Endothelial cell of umbilical vein (primary cell): ENCODE results near the gene TAGLN. TPM values are rescaled to one million over a fixed set of nuclear protein-coding genes. Genes with fewer than 3 reads are reported as not detected.

Experiments used
- BruUV-seq: library from RNA; stranded (reverse); fragments of 400-500 nt; replicated peaks from 2 replicates; lab custom pipeline; 2021; lab: Mats Ljungman, UMichigan
- CTCF ChIA-PET: fragments of 300-600, 350-600 bp; sonication (Branson Sonifier 250); formaldehyde crosslinking; loops from one replicate; lab custom pipeline; 2021; ENCODE audit warnings: antibody characterized with exemption, inconsistent platforms; lab: Charles Lee
- POLR2A ChIA-PET: fragments of 300-600, 350-600 bp; sonication (Branson Sonifier 250); formaldehyde crosslinking; loops from one replicate; lab custom pipeline; 2021; ENCODE audit warnings: antibody characterized with exemption, inconsistent platforms; lab: Charles Lee
- DNase-seq: peaks from one replicate; pipeline ENCODE4 v3.0.0-alpha.2; 2011; ENCODE audit warnings: low read depth, low spot score
- FAIRE-seq: peaks from 2 replicates; lab custom pipeline; 2011; peaks lifted over from hg19 to GRCh38; lab: Jason Lieb, UNC
- H2AFZ ChIP-seq: 2 replicates; pipeline ENCODE4 v1.6.0; 2012; ENCODE audit warnings: low read depth, low read length, control low read depth, inconsistent platforms
- H3K27ac ChIP-seq: 2 replicates; pipeline ENCODE4 v1.5.1; 2011; ENCODE audit warnings: low read depth, mild to moderate bottlenecking, control low read depth, low read length, moderate library complexity; ENCODE audit not compliant: insufficient read depth
- H3K27me3 ChIP-seq, 2 experiments: 2 replicates each; pipeline versions ENCODE4 v1.6.0 to v1.6.1; 2011; ENCODE audit warnings: low read length in 2 of 2, mixed read lengths in 1 of 2; ENCODE audit not compliant: control insufficient read depth in 2 of 2, insufficient read depth in 2 of 2
- H3K36me3 ChIP-seq, 2 experiments: 2 replicates in 1 of 2; 3 replicates in 1 of 2; pipeline ENCODE4 v1.5.1; 2011; ENCODE audit warnings: low read length in 2 of 2, mild to moderate bottlenecking in 1 of 2, moderate library complexity in 1 of 2; ENCODE audit not compliant: control insufficient read depth in 2 of 2, insufficient read depth in 2 of 2; ENCODE audit errors: extremely low read depth in 1 of 2
- H3K4me1 ChIP-seq: 3 replicates; pipeline ENCODE4 v1.5.1; 2011; ENCODE audit warnings: mild to moderate bottlenecking, low read length; ENCODE audit not compliant: control insufficient read depth, insufficient read depth; ENCODE audit errors: extremely low read depth
- H3K4me2 ChIP-seq: 2 replicates; pipeline ENCODE4 v1.6.1; 2011; ENCODE audit warnings: low read length, control low read depth, mixed read lengths; ENCODE audit not compliant: insufficient read depth
- H3K4me3 ChIP-seq, 3 experiments: fragments of 200-600 bp in 1 of 3; sonication (generic), shearing (Covaris generic) in 1 of 3; replicated peaks in 1 of 3; 2 replicates each; pipeline ENCODE4 v1.5.1; 2011 to 2016; ENCODE audit warnings: control low read depth in 3 of 3, low read length in 3 of 3, mild to moderate bottlenecking in 2 of 3, inconsistent platforms in 1 of 3, low read depth in 1 of 3, moderate library complexity in 1 of 3; ENCODE audit not compliant: insufficient read depth in 1 of 3
- H3K79me2 ChIP-seq: 2 replicates; pipeline ENCODE4 v1.6.0; 2012; ENCODE audit warnings: low read length, inconsistent platforms; ENCODE audit not compliant: control insufficient read depth, insufficient read depth
- H3K9ac ChIP-seq: replicated peaks from 2 replicates; pipeline ENCODE3; 2011; ENCODE audit warnings: low read length, control low read depth; ENCODE audit not compliant: insufficient read depth; ENCODE audit errors: extremely low read depth
- H3K9me1 ChIP-seq: replicated peaks from 3 replicates; pipeline ENCODE4 v1.6.0; 2011; ENCODE audit warnings: mild to moderate bottlenecking, low read length; ENCODE audit not compliant: control insufficient read depth, insufficient read depth; ENCODE audit errors: extremely low read depth
- H3K9me3 ChIP-seq: replicated peaks from 2 replicates; pipeline ENCODE4 v1.5.1; 2012; ENCODE audit warnings: low read length, inconsistent platforms; ENCODE audit not compliant: control insufficient read depth, insufficient read depth
- H4K20me1 ChIP-seq: replicated peaks from 2 replicates; pipeline ENCODE3; 2011; ENCODE audit warnings: mild to moderate bottlenecking, low read length; ENCODE audit not compliant: control insufficient read depth, insufficient read depth; ENCODE audit errors: extremely low read depth
- EZH2 ChIP-seq: IDR thresholded peaks from 2 replicates; pipeline ENCODE4 v1.6.1; 2012; ENCODE audit warnings: borderline replicate concordance, low read depth, mild to moderate bottlenecking, moderate library complexity, low read length, inconsistent platforms; ENCODE audit not compliant: severe bottlenecking
- FOS ChIP-seq: IDR thresholded peaks from 2 replicates; pipeline ENCODE4 v1.6.1; 2011; ENCODE audit warnings: mild to moderate bottlenecking, low read length, moderate library complexity, borderline replicate concordance; ENCODE audit not compliant: insufficient read depth
- GATA2 ChIP-seq: IDR thresholded peaks from 2 replicates; pipeline ENCODE4 v1.7.0; 2011; ENCODE audit warnings: low read depth, mild to moderate bottlenecking, moderate library complexity, mixed read lengths, low read length; ENCODE audit not compliant: insufficient read length, insufficient read depth
- JUN ChIP-seq: IDR thresholded peaks from 2 replicates; pipeline ENCODE4 v1.6.1; 2011; ENCODE audit warnings: borderline replicate concordance, low read depth; ENCODE audit not compliant: insufficient read length, insufficient read depth
- MYC ChIP-seq: IDR thresholded peaks from one replicate; pipeline ENCODE4 v1.6.1; 2011; ENCODE audit warnings: mild to moderate bottlenecking, low read depth, low read length
- POLR2A ChIP-seq: IDR thresholded peaks from 2 replicates; pipeline ENCODE4 v1.6.1; 2012; ENCODE audit warnings: low read depth, mild to moderate bottlenecking, control low read depth, low read length
- POLR2AphosphoS5 ChIP-seq: IDR thresholded peaks from 2 replicates; pipeline ENCODE4 v1.6.1; 2012; ENCODE audit warnings: low read depth, mild to moderate bottlenecking, control low read depth, low read length, moderate library complexity; ENCODE audit not compliant: insufficient read depth
- dilution Hi-C: fragments of 300-500 bp; cut with MboI; formaldehyde crosslinking; loops from one replicate; pipeline ENCODE4 v1.15.0; 2019; ENCODE audit warnings: low sequenced_read_pairs; ENCODE audit not compliant: extremely low pct_ligation_motif_present
- intact Hi-C: fragments of 100-400 bp; cut with micrococcal nuclease; formaldehyde crosslinking; loops from one replicate; pipeline ENCODE4 v1.10.0; 2022
- polyA plus RNA-seq, 4 experiments: library from polyadenylated mRNA; depleted of rRNA in 3 of 4; stranded (reverse) in 3 of 4; unstranded in 1 of 4; fragments of >200 nt; gene quantifications; 2 replicates each; pipeline versions ENCODE4 v1.2.1 to v1.2.3, GENCODE V29; 2011 to 2012; ENCODE audit warnings: missing spikeins in 1 of 4
- total RNA-seq: library from RNA; stranded (reverse); gene quantifications from 2 replicates; pipeline ENCODE4 v1.2.3, GENCODE V29; 2021
- TF ChIP-seq, protein P1 (sequence below): IDR thresholded peaks from 2 replicates; pipeline ENCODE4 v1.6.1; 2011; ENCODE audit not compliant: insufficient read depth, insufficient read length
- TF ChIP-seq, protein P2 (sequence below), 2 donors: IDR thresholded peaks; 1 replicate in 1 of 2; 2 replicates in 1 of 2; pipeline ENCODE4 v1.5.1; 2011; ENCODE audit warnings: low read length in 2 of 2, mild to moderate bottlenecking in 2 of 2, moderate library complexity in 2 of 2, control low read depth in 1 of 2, inconsistent platforms in 1 of 2, low read depth in 1 of 2; ENCODE audit not compliant: insufficient read depth in 1 of 2; ENCODE audit errors: extremely low read depth in 1 of 2

TAGLN gene
- total and polyA plus RNA-seq, 2 donors (not counting 3 experiments of a cell fraction or from before 2014, with no cell fraction given), result 20.8 to 113 TPM

DNA sequence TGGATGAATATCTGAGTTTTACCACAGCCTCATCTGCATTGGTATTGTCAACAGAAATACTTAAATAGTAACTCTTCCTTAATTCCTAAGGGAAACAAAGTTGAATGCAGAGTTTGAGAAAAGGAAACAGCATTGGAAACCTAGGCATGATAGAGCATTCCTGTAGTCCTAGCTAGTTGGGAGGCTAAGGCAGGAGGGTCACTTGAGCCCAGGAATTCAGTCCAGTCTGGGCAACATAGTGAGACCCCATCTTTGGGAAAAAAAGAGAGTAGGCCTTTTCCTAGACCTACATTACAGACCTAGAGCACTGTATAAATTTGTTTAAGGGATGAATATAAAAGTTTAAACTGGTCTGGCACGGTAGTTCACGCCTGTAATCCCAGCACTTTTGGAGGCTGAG, 41.7 kb upstream of the TAGLN start:
- Histone ChIP-seq H3K36me3 (peaks cover 10 to 18% of the 10 kb centered on the region in 2 experiments), H3K9me3 (no peaks in the 10 kb centered on the region), H3K4me1 (no peaks in the 10 kb centered on the region), H3K4me3 (no peak overlapping the region), H3K27me3 (no peaks in the 10 kb centered on the region), H3K27ac (no peak overlapping the region), H4K20me1 (peaks cover 9% of the 10 kb centered on the region), H3K4me2 (no peak overlapping the region), H3K9me1 (no peaks in the 10 kb centered on the region), H3K79me2 (peaks cover 76% of the 10 kb centered on the region), H3K9ac (no peak overlapping the region), H2AFZ (no peak overlapping the region)
- intact Hi-C loops, result no loop called here
- FAIRE-seq, result no peak
- BruUV-seq, result no TSS peak
- ChIA-PET POLR2A (no interaction called here), CTCF (interaction anchor here (0.5 to 1.3 kb wide), 4 partner anchors 12 to 1839 kb away, joined by 3 to 7 read pairs (median 4); no protein-coding TSS in a partner anchor)
- no peak for TF ChIP-seq EZH2
- TF ChIP-seq, protein P1, sequence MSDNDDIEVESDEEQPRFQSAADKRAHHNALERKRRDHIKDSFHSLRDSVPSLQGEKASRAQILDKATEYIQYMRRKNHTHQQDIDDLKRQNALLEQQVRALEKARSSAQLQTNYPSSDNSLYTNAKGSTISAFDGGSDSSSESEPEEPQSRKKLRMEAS, result no peak
- dilution Hi-C loops, result no loop called here
- DNase-seq, result no peak

DNA sequence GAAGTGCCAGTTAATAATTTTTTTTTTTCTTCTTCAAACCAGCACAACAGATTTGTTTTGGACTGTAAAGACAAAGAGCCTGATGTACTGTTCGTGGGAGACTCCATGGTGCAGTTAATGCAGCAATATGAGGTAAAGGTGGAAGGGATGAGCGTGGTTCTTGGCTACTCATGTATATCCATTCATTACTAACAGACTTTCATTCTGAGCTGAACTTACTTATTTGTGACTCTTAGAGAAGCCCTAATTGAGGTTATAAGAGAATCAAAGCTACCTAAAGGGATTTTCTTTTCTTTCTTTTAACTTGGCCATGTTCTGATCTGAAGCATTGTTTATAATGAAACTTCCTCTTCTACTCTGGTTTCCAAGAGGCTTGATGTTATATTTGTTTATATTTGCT, 39.3 kb upstream of the TAGLN start:
- CTCF ChIA-PET, result interaction anchor here (0.9 to 1.7 kb wide), 3 partner anchors 10 to 71 kb away, joined by 3 to 5 read pairs (median 3); no protein-coding TSS in a partner anchor
- dilution Hi-C loops (no loop called here), intact Hi-C loops (no loop called here)
- Histone ChIP-seq H3K79me2 (peaks cover 53% of the 10 kb centered on the region), H4K20me1 (peaks cover 9% of the 10 kb centered on the region), H3K36me3 (peaks cover 17 to 18% of the 10 kb centered on the region in 2 experiments), H3K9ac (no peak overlapping the region), H2AFZ (no peak overlapping the region), H3K4me2 (no peak overlapping the region), H3K4me1 (no peaks in the 10 kb centered on the region), H3K9me1 (no peaks in the 10 kb centered on the region), H3K4me3 (no peak overlapping the region), H3K9me3 (no peaks in the 10 kb centered on the region), H3K27ac (no peak overlapping the region), H3K27me3 (no peaks in the 10 kb centered on the region)
- DNase-seq, result no peak
- POLR2A ChIA-PET, result no interaction called here
- FAIRE-seq, result no peak
- no peak for TF ChIP-seq POLR2A
- TF ChIP-seq EZH2, result no peak
- no peak for TF ChIP-seq MYC
- TF ChIP-seq, protein P2, sequence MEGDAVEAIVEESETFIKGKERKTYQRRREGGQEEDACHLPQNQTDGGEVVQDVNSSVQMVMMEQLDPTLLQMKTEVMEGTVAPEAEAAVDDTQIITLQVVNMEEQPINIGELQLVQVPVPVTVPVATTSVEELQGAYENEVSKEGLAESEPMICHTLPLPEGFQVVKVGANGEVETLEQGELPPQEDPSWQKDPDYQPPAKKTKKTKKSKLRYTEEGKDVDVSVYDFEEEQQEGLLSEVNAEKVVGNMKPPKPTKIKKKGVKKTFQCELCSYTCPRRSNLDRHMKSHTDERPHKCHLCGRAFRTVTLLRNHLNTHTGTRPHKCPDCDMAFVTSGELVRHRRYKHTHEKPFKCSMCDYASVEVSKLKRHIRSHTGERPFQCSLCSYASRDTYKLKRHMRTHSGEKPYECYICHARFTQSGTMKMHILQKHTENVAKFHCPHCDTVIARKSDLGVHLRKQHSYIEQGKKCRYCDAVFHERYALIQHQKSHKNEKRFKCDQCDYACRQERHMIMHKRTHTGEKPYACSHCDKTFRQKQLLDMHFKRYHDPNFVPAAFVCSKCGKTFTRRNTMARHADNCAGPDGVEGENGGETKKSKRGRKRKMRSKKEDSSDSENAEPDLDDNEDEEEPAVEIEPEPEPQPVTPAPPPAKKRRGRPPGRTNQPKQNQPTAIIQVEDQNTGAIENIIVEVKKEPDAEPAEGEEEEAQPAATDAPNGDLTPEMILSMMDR (IDR thresholded peaks at IDR 0.05; ENCODE audit: extremely low read depth in 1 of 2, insufficient read depth in 1 of 2, low read depth in 1 of 2, low read length in 2 of 2), result no peak
- no peak for TF ChIP-seq JUN
- TF ChIP-seq GATA2, result no peak
- TF ChIP-seq POLR2AphosphoS5, result no peak
- TF ChIP-seq FOS, result no peak
- TF ChIP-seq, protein P1, result no peak
- no TSS peak for BruUV-seq
